Stimulated activated CD8-positive, alpha-beta memory T cell treated with anti-CD3 and anti-CD28 coated beads, Interleukin-7, amount 100 ng/mL, for 4 hours (primary cell): ENCODE measurements around the gene CCDC59.
A peak's percentile ranks its signal among the peaks of the same experiment; 100 is the strongest.
"Not testable (repeated sequence)": the region's sequence is repeated elsewhere in the genome, so short reads cannot be mapped to it uniquely, and the experiment has no call there.

Source experiments
- DNase-seq, 2 donors: peaks; one replicate each; pipeline ENCODE4 v3.0.0-alpha.2; 2020; ENCODE audit warnings: low read depth in 2 of 2

The CCDC59 gene

GRCh38 chr12:82358200-82359114, at the start of gene CCDC59, which contains the start of gene METTL25:
TSS of gene CCDC59 (minus strand) at chr12:82358387. CDS start at chr12:82358376, 11 bp downstream.
TSS of gene METTL25 (plus strand) at chr12:82358529. CDS start at chr12:82358566, 37 bp downstream.
- DNase-seq = peak; percentile 93 to 95

GRCh38 chr12:82407481-82407880, 49.3 kb upstream of the CCDC59 start:
- DNase-seq = no peak

- no peak for DNase-seq
Observed at GRCh38 chr12:82406651-82407050, 48.5 kb upstream of the CCDC59 start.

- no peak for DNase-seq
Observed at GRCh38 chr12:82400819-82401218, 42.6 kb upstream of the CCDC59 start.

- no peak for DNase-seq
Observed at GRCh38 chr12:82398879-82399278, 40.7 kb upstream of the CCDC59 start.

GRCh38 chr12:82383930-82384552, 25.9 kb upstream of the CCDC59 start:
- no peak for DNase-seq

GRCh38 chr12:82378997-82379396, 20.8 kb upstream of the CCDC59 start:
- no peak for DNase-seq

- no peak for DNase-seq
Observed at GRCh38 chr12:82375201-82375600, 17.0 kb upstream of the CCDC59 start.

GRCh38 chr12:82366197-82366596, 8.0 kb upstream of the CCDC59 start:
- no peak for DNase-seq

GRCh38 chr12:82363990-82364389, 5.8 kb upstream of the CCDC59 start:
- no peak for DNase-seq

- no peak for DNase-seq
Observed at GRCh38 chr12:82361461-82361915, 3.3 kb upstream of the CCDC59 start.

- not testable (repeated sequence) for DNase-seq
Observed at GRCh38 chr12:82360834-82361233, 2.6 kb upstream of the CCDC59 start.

GRCh38 chr12:82359115-82359478, 910 bp upstream of the CCDC59 start:
- no peak for DNase-seq

GRCh38 chr12:82357845-82358199, 365 bp downstream of the CCDC59 start:
- no peak for DNase-seq

- no peak for DNase-seq
Observed at GRCh38 chr12:82357340-82357739, 847 bp downstream of the CCDC59 start.

GRCh38 chr12:82351390-82351789, 6.8 kb downstream of the CCDC59 start:
- DNase-seq = no peak

GRCh38 chr12:82350161-82350560, 8.0 kb downstream of the CCDC59 start:
- no peak for DNase-seq

- no peak for DNase-seq
Observed at GRCh38 chr12:82329508-82329907, 28.7 kb downstream of the CCDC59 start.

GRCh38 chr12:82327861-82328260, 30.3 kb downstream of the CCDC59 start:
- DNase-seq = no peak

- no peak for DNase-seq
Observed at GRCh38 chr12:82326905-82327503, 31.2 kb downstream of the CCDC59 start.

- DNase-seq = no peak
Observed at GRCh38 chr12:82325540-82326336, 32.4 kb downstream of the CCDC59 start.

GRCh38 chr12:82319276-82319675, 38.9 kb downstream of the CCDC59 start:
- no peak for DNase-seq
